ENCODE data around the gene NUDCD2.
A peak's percentile ranks its signal among the peaks of the same experiment; 100 is the strongest.

NUDCD2 gene
- long read RNA-seq, donor 1, full-length matches to known transcripts, result 49 of 55 reads
- long read RNA-seq, donor 1, partial matches to known transcripts, result 6 of 55 reads
- long read RNA-seq, donor 1, other reads (novel, unspliced or antisense), result 0 of 55 reads
- long read RNA-seq, donor 2, full-length matches to known transcripts, result 32 of 32 reads
- long read RNA-seq, donor 2, partial matches to known transcripts, result 0 of 32 reads
- long read RNA-seq, donor 2, other reads (novel, unspliced or antisense), result 0 of 32 reads
- long read RNA-seq, donor 3, full-length matches to known transcripts, result 25 of 25 reads
- long read RNA-seq, donor 3, partial matches to known transcripts, result 0 of 25 reads
- long read RNA-seq, donor 3, other reads (novel, unspliced or antisense), result 0 of 25 reads
- long read RNA-seq, donor 4, full-length matches to known transcripts, result 31 of 31 reads
- long read RNA-seq, donor 4, partial matches to known transcripts, result 0 of 31 reads
- long read RNA-seq, donor 4, other reads (novel, unspliced or antisense), result 0 of 31 reads
- long read RNA-seq, donor 5, full-length matches to known transcripts, result 37 of 37 reads
- long read RNA-seq, donor 5, partial matches to known transcripts, result 0 of 37 reads
- long read RNA-seq, donor 5, other reads (novel, unspliced or antisense), result 0 of 37 reads
- long read RNA-seq, donor 6, full-length matches to known transcripts, result 35 of 35 reads
- long read RNA-seq, donor 6, partial matches to known transcripts, result 0 of 35 reads
- long read RNA-seq, donor 6, other reads (novel, unspliced or antisense), result 0 of 35 reads
- long read RNA-seq, donor 7, full-length matches to known transcripts, result 54 of 54 reads
- long read RNA-seq, donor 7, partial matches to known transcripts, result 0 of 54 reads
- long read RNA-seq, donor 7, other reads (novel, unspliced or antisense), result 0 of 54 reads
- long read RNA-seq, donor 8, full-length matches to known transcripts, result 48 of 48 reads
- long read RNA-seq, donor 8, partial matches to known transcripts, result 0 of 48 reads
- long read RNA-seq, donor 8, other reads (novel, unspliced or antisense), result 0 of 48 reads

- peak; percentile 100 for DNase-seq
Measured at GRCh38 chr5:163459819-163460561, at the start of gene NUDCD2. TSS of gene NUDCD2 (minus strand) at chr5:163460102. CDS start at chr5:163460050, 52 bp downstream.

- no peak for DNase-seq
Measured at GRCh38 chr5:163509291-163509951, 49.5 kb upstream of the NUDCD2 start.

- no peak for DNase-seq
Measured at GRCh38 chr5:163508753-163509152, 48.9 kb upstream of the NUDCD2 start.

GRCh38 chr5:163506726-163507125, 46.8 kb upstream of the NUDCD2 start:
- DNase-seq, result no peak

GRCh38 chr5:163506095-163506457, 46.2 kb upstream of the NUDCD2 start:
- no peak for DNase-seq

- peak; percentile 99 for DNase-seq
Measured at GRCh38 chr5:163505368-163506094, 45.6 kb upstream of the NUDCD2 start, which contains the start of gene MAT2B. TSS of gene MAT2B (plus strand) at chr5:163505619. CDS start at chr5:163505687, 68 bp downstream.

- DNase-seq, result no peak
Measured at GRCh38 chr5:163505049-163505367, 45.1 kb upstream of the NUDCD2 start.

- peak; percentile 78 for DNase-seq
Measured at GRCh38 chr5:163504079-163504931, 44.4 kb upstream of the NUDCD2 start.

- DNase-seq, result peak; percentile 70
Measured at GRCh38 chr5:163503106-163504078, 43.5 kb upstream of the NUDCD2 start.

- DNase-seq, result peak; percentile 18
Measured at GRCh38 chr5:163502521-163502920, 42.6 kb upstream of the NUDCD2 start.

- DNase-seq, result no peak
Measured at GRCh38 chr5:163498886-163499285, 39.0 kb upstream of the NUDCD2 start.

- no peak for DNase-seq
Measured at GRCh38 chr5:163497315-163497714, 37.4 kb upstream of the NUDCD2 start.

- DNase-seq, result no peak
Measured at GRCh38 chr5:163496286-163496685, 36.4 kb upstream of the NUDCD2 start.

- DNase-seq, result no peak
Measured at GRCh38 chr5:163489745-163490075, 29.8 kb upstream of the NUDCD2 start.

GRCh38 chr5:163489055-163489744, 29.3 kb upstream of the NUDCD2 start:
- peak; percentile 18 for DNase-seq

GRCh38 chr5:163478982-163479271, 19.0 kb upstream of the NUDCD2 start:
- DNase-seq, result no peak

- DNase-seq, result no peak
Measured at GRCh38 chr5:163478126-163478981, 18.5 kb upstream of the NUDCD2 start.

Data from right kidney (tissue), 9 donors.